NCI-H82 (cell line): ENCODE measurements around the gene CDYL2.
"Not testable (repeated sequence)": the region's sequence is repeated elsewhere in the genome, so short reads cannot be mapped to it uniquely, and the experiment has no call there.

Source experiments
- DNase-seq: peaks from one replicate; lab custom pipeline; 2025; lab: John Stamatoyannopoulos, UW

Gene CDYL2

DNA sequence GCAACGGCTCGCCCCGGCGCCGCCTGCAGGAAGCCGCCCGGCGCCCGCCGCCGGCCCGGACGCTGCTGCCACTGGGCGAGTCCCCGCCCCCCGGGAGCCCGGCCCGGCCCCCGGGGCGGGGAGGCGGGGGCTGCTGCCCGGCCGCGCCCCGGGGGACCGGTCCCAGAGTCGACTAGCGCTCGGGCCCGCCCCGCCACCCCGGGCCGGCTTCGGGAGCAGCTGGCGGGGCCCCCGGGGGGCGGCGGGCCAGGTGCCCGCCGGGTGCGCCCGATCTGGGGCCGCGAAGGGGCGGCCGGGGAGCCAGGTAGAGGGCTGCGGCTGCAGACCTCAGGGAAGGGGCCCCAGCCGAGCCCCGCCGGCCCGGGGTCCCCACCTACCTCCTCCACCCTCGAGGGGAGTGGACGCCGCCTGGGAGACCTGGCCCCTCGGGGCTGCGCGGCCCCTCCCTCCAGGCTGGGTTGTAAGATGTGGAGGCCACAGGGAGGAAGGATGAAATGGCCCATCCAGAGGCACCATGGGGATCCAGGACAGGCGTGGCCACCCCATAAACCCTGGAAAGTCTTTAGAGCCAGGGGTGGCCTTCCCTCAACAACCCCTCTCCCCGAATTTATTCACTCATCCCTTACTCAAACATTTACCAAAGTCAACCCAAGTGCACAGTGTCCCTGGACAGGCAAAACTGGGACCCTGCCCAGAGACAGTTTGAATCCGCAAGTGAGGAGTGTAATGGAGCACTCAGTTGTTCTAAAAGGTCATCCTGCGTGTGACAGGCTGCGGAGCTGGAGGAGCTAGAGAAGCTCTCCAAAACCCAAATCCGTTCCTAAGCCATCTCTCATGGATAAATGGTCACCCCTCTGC lies at the start of gene CDYL2:
Gene CDYL2, minus strand, starts transcription at position 73 of the 858 bp plus-strand sequence. CDS start 425 bp downstream, outside the sequence.
- DNase-seq = peak; percentile 12

DNA sequence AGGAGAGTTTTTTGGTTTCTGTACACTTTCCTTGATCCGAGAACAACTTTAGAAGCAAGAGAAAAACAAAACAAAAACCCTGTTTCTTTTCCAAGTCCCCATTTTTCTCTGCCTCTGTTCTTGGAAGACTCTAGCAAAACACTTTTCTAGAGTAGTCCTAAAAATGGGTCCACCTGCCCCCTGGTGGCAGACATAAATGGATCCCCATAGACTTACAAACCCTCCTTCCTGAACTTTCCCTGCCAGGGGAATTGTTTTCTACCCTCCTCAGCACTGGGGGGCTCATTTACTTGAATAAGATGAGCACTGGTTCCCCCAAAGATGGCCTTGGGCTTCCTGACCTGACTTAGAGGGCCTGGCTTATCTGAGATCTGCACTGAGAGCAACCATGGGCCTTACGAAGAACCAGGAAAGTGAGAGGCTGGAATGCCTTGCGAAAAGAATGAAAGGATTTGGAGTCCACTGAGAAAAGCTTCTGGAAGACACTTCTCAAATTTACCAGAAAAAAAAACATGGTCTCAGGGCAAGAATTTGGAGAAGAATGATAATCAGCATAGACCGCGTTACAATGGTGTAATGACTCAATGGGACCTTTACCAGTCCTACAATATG lies 48.0 kb upstream of the CDYL2 start:
- peak; percentile 15 for DNase-seq

DNA sequence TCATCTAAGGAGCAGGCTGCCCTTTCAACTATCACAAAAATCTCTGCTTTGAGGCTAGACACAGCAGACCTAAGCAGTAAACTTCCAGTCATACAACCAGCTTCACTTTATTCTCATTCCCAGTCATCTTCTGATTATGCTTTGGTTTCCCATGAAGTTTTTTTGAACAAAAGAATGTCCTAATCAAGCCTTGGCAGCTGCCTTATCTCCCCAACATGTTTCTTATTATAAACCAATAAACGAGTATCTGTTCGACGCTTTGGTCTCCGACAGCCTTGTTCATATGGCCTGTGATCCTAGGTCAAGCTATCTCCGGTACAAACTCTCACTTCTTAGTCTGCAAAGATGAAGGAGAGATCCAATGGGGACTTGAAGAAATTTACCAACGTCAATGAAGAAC lies 47.4 kb upstream of the CDYL2 start:
- no peak for DNase-seq

GRCh38 chr16:80850757-80851156 lies 46.4 kb upstream of the CDYL2 start:
- no peak for DNase-seq

- no peak for DNase-seq
These were observed 44.5 kb upstream of the CDYL2 start for GRCh38 chr16:80848862-80849261.

- DNase-seq = no peak
These were observed 42.3 kb upstream of the CDYL2 start for GRCh38 chr16:80846680-80847079.

GRCh38 chr16:80846275-80846674 lies 41.9 kb upstream of the CDYL2 start:
- DNase-seq = no peak

GRCh38 chr16:80844395-80844794 lies 40.0 kb upstream of the CDYL2 start:
- DNase-seq = no peak

DNA sequence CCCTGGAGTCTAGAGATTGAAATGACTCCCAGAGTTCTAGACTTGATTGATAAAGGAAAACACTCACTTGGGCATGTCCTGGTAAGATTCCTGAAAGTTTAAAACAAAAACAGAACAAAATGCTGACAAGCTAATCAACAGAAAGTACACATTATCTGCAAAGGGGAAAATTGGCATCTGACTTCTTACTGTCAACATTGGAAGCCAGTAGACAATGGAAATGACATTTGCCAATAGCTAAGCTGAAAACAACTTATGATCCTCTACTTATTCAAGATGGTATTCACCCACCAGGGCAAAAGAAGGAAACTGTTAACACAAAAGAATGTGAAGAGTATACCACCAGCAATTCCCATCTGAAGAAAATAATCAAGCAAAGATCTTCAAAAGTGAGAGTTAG lies 36.8 kb upstream of the CDYL2 start:
- no peak for DNase-seq

GRCh38 chr16:80837533-80838147 lies 33.2 kb upstream of the CDYL2 start:
- DNase-seq = no peak

GRCh38 chr16:80836846-80837245 lies 32.4 kb upstream of the CDYL2 start:
- DNase-seq = no peak

GRCh38 chr16:80836202-80836601 lies 31.8 kb upstream of the CDYL2 start:
- no peak for DNase-seq

GRCh38 chr16:80831039-80831438 lies 26.6 kb upstream of the CDYL2 start:
- no peak for DNase-seq

DNA sequence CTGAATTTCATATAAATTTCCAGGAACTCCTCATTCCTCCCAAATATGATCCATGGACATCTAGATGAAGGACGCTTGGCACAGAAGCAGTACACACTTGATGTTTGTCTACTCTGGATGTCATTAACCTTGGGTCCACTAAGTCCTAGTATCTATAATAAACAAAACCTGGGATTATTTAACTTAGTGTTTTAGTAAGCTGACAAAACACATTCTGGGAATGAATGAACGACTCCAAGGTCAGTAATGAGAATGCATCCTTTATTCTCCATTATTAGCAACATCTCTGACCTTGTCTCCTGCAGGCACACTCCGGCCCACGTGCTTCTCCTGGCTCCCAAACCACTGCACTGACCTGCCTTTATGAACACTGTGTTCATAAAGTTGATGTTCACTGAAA lies 24.1 kb upstream of the CDYL2 start:
- DNase-seq = no peak

GRCh38 chr16:80827007-80827406 lies 22.6 kb upstream of the CDYL2 start:
- no peak for DNase-seq

- no peak for DNase-seq
These were observed 21.0 kb upstream of the CDYL2 start for GRCh38 chr16:80825365-80825758.

DNA sequence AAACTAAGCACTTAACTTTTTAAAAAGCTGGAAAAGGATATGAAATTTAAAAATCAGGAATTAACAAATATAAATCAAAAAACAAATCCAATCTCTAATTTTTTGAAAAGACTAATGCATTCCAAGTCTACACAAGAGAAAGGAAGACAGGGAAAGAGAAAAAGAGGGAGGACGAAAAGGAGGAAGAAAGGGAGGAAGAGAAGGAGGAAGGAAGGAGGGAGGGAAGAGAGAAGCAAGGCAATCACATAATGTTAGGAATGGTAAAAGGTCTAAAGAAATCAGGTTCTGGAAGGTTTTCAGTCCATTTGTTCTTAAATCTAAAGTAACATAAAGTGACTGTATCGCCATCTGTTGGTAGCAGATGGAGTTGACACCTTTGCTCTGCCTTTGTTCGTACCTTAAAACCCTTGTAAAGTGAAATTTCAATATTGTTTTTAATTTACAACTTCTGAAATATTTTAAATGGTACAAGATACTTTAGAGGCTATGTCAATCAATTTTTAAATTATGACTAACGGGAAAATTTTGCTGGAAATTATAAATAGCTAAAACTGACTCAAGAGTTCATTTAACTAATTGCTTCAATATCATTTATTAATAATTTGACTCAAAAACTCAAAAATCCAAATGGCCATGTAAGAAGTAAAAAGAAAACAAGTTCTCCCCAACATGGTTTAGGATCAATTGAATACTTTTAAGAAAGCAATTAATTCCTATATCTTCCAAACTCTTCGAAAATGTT lies 20.4 kb upstream of the CDYL2 start:
- DNase-seq = peak; percentile 49

DNA sequence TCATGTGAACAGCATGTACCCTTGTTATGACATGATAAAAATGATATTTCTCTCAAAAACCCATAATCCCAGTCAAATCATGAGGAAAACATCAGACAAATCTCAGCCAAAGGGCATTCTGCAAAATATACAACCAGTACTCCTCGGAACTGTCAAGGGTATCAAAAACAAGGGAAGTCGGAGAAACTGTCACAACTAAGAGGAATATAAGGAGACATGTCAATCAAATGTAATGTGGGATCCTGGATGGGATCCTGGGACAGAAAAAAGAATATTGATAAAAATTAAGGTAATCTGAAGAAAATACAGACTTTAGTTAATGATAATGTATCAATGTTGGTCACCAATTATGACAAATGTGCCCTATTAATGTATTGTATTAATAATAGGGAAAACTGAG lies 15.6 kb upstream of the CDYL2 start:
- DNase-seq = no peak

- no peak for DNase-seq
These were observed 12.0 kb upstream of the CDYL2 start for GRCh38 chr16:80816356-80816755.

- not testable (repeated sequence) for DNase-seq
These were observed 10.9 kb upstream of the CDYL2 start for GRCh38 chr16:80815278-80815677.

DNA sequence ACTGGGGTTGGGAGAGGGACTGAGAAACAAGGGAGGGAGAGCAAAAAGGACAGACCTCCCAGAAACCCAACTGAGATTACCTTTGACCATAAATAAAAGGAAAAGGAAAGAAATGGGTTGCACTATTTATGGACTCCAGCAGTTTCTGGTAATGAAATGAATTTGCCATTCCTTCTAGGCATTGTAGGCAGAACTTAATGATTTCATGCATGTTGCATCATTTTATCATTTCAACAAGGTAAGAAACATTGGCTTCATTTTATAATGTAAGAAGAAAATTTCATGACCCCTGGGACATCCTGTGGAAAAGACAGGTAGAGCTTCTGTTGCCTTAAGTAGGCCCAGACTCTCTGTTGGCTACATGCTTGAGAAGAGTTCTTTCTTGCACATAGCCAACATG lies 8.2 kb upstream of the CDYL2 start:
- no peak for DNase-seq

DNA sequence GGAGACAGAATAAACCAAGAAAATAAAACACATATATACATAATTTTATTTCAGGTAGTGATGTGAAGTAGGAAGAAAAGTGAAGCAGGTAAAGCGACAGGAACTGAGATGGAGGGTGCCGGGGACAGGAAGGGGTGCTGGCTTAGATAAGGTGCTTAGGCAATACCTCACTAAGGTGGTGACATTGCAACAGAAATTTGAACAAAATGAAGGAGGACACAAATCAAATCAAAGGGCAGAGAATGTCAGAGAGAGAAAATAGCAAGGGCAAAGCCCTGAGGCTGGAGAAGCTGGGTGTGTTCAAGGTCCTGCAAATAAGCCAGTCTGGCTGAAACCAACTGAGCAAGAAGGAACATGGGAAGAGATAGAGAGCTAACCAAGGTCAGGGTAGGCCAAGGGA lies 5.0 kb upstream of the CDYL2 start:
- no peak for DNase-seq
